GM18861 (cell line): ENCODE results near the gene CAPN10.
"Not testable (repeated sequence)": the region's sequence is repeated elsewhere in the genome, so short reads cannot be mapped to it uniquely, and the experiment has no call there.

Experiments used
- ATAC-seq: cut with Tn5 transposase; IDR thresholded peaks from one replicate; pipeline ENCODE4 v1.9.1; 2021; ENCODE audit not compliant: unreplicated experiment

CAPN10 gene

GRCh38 chr2:240563231-240563630 is 23.3 kb upstream of the CAPN10 start:
- not testable (repeated sequence) for ATAC-seq

- ATAC-seq = no peak
Observed at GRCh38 chr2:240563951-240564560, 22.5 kb upstream of the CAPN10 start.

GRCh38 chr2:240564561-240565332 is 21.8 kb upstream of the CAPN10 start:
- no peak for ATAC-seq

GRCh38 chr2:240565333-240566202 is 21.0 kb upstream of the CAPN10 start:
- peak; percentile 26 for ATAC-seq

GRCh38 chr2:240566203-240567136 is 20.1 kb upstream of the CAPN10 start:
- peak; percentile 37 for ATAC-seq

- no peak for ATAC-seq
Observed at GRCh38 chr2:240567137-240567871, 19.2 kb upstream of the CAPN10 start.

- ATAC-seq = peak; percentile 24
Observed at GRCh38 chr2:240567872-240568677, 18.5 kb upstream of the CAPN10 start, which contains the start of gene RNPEPL1. Gene RNPEPL1 (plus strand): TSS chr2:240568484. CDS start chr2:240568587, 103 bp downstream.

GRCh38 chr2:240568678-240569522 is 17.6 kb upstream of the CAPN10 start:
- ATAC-seq = peak; percentile 17

- no peak for ATAC-seq
Observed at GRCh38 chr2:240569523-240569997, 17.0 kb upstream of the CAPN10 start.

- ATAC-seq = no peak
Observed at GRCh38 chr2:240569998-240570530, 16.5 kb upstream of the CAPN10 start.

- ATAC-seq = no peak
Observed at GRCh38 chr2:240570531-240571313, 15.8 kb upstream of the CAPN10 start.

GRCh38 chr2:240571314-240571973 is 15.1 kb upstream of the CAPN10 start:
- no peak for ATAC-seq

- no peak for ATAC-seq
Observed at GRCh38 chr2:240572141-240573031, 14.1 kb upstream of the CAPN10 start.

GRCh38 chr2:240573071-240573515 is 13.4 kb upstream of the CAPN10 start:
- no peak for ATAC-seq
